Breast epithelium (tissue), 4 donors: Measurements from ENCODE around the gene PDE6A. TPM values are rescaled to one million over a fixed set of nuclear protein-coding genes. Genes with fewer than 3 reads are reported as not detected.

ENCODE experiments used
- DNase-seq, 2 donors: peaks; one replicate each; pipeline ENCODE4 v3.0.0-alpha.2; 2019; ENCODE audit warnings: low spot score in 2 of 2
- H3K27ac ChIP-seq, 2 donors: fragments of 200-600 bp; sonication (generic) in 1 of 2; one replicate each; pipeline ENCODE4 v1.5.1; 2016 to 2019; ENCODE audit warnings: mild to moderate bottlenecking in 1 of 2
- H3K27me3 ChIP-seq, 2 donors: fragments of 200-600 bp; sonication (generic) in 1 of 2; one replicate each; pipeline versions ENCODE4 v1.5.1 to v1.6.0; 2017 to 2019; ENCODE audit warnings: control low read depth in 1 of 2, mild to moderate bottlenecking in 1 of 2
- H3K36me3 ChIP-seq: fragments of 200-600 bp; one replicate; pipeline ENCODE4 v1.5.1; 2019
- H3K4me1 ChIP-seq, 2 donors: fragments of 200-600 bp; sonication (generic); one replicate each; pipeline ENCODE4 v1.5.1; 2016 to 2019; ENCODE audit warnings: control low read depth in 1 of 2
- H3K4me3 ChIP-seq, 3 donors: fragments of 200-600 bp; sonication (generic); 1 replicate in 2 of 3; 2 replicates in 1 of 3; pipeline ENCODE4 v1.5.1; 2016 to 2019; ENCODE audit warnings: mild to moderate bottlenecking in 3 of 3, moderate library complexity in 2 of 3
- H3K9me3 ChIP-seq, 2 donors: fragments of 200-600 bp; sonication (generic) in 1 of 2; one replicate each; pipeline ENCODE4 v1.5.1; 2016 to 2019; ENCODE audit warnings: control low read depth in 1 of 2
- POLR2A ChIP-seq: fragments of 450-650 bp; IDR thresholded peaks from one replicate; pipeline ENCODE4 v1.6.1; 2016; ENCODE audit warnings: antibody characterized with exemption, mild to moderate bottlenecking, moderate library complexity
- POLR2AphosphoS5 ChIP-seq, 3 donors: sonication (generic); formaldehyde crosslinking; IDR thresholded peaks; one replicate each; pipeline ENCODE4 v1.6.1; 2017; ENCODE audit warnings: antibody characterized with exemption in 3 of 3
- intact Hi-C: fragments of 100-400 bp; cut with DNase I; formaldehyde crosslinking; loops from one replicate; pipeline ENCODE4 v1.15.1; 2023; ENCODE audit warnings: low total_unique reads
- total RNA-seq, 3 donors: library from RNA; depleted of rRNA; stranded (reverse); fragments of >200 nt; gene quantifications; one replicate each; pipeline ENCODE4 v1.1.0, GENCODE V29; 2016
- TF ChIP-seq, protein P1 (sequence below), 3 donors: fragments of 450-650 bp; IDR thresholded peaks; one replicate each; pipeline ENCODE4 v1.5.1; 2016 to 2017; ENCODE audit warnings: antibody characterized with exemption in 3 of 3, mild to moderate bottlenecking in 3 of 3, moderate library complexity in 3 of 3

PDE6A gene
- total RNA-seq, 3 donors from 2014 or later = under 0.01 to 0.15 TPM; not detected in 1

- Histone ChIP-seq H3K4me3 (no peak overlapping the region), H3K27ac (no peak overlapping the region), H3K36me3 (no peaks in the 10 kb centered on the region), H3K9me3 (no peaks in the 10 kb centered on the region), H3K27me3 (no peaks in the 10 kb centered on the region), H3K4me1 (peaks cover 0 to 11% of the 10 kb centered on the region in 2 donors)
- intact Hi-C loops = no loop called here
- no peak for DNase-seq
- TF ChIP-seq, protein P1, sequence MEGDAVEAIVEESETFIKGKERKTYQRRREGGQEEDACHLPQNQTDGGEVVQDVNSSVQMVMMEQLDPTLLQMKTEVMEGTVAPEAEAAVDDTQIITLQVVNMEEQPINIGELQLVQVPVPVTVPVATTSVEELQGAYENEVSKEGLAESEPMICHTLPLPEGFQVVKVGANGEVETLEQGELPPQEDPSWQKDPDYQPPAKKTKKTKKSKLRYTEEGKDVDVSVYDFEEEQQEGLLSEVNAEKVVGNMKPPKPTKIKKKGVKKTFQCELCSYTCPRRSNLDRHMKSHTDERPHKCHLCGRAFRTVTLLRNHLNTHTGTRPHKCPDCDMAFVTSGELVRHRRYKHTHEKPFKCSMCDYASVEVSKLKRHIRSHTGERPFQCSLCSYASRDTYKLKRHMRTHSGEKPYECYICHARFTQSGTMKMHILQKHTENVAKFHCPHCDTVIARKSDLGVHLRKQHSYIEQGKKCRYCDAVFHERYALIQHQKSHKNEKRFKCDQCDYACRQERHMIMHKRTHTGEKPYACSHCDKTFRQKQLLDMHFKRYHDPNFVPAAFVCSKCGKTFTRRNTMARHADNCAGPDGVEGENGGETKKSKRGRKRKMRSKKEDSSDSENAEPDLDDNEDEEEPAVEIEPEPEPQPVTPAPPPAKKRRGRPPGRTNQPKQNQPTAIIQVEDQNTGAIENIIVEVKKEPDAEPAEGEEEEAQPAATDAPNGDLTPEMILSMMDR (IDR thresholded peaks at IDR 0.05) = no peak
- TF ChIP-seq POLR2AphosphoS5 (IDR thresholded peaks at IDR 0.05) (no peak), POLR2A (no peak)
Observed at GRCh38 chr5:149853701-149854100, 90.9 kb downstream of the PDE6A start.

DNA sequence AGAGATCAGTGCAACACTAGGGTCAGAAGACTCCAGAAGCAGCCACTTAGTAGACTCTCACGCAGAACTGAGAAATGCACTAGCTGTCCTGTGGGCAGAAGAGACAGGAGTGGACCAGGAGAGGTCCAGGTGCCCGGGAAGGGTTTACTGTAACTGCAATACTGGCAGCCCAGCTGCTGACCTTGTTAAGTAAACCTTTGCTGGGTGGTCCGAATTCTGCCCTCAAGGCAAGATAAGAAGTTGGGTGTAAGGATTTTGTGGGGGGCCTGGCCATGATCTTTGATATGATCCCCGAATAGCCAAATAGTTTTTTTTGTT, 91.3 kb downstream of the PDE6A start:
- TF ChIP-seq POLR2A = no peak
- TF ChIP-seq, protein P1 (IDR thresholded peaks at IDR 0.05) = peak in 1 of 3 donors; percentile 4
- H3K27me3 ChIP-seq = no peaks in the 10 kb centered on the region
- H3K4me3 ChIP-seq = no peak overlapping the region
- no peak overlapping the region for H3K27ac ChIP-seq
- intact Hi-C loops = no loop called here
- no peak for DNase-seq
- H3K9me3 ChIP-seq = no peaks in the 10 kb centered on the region
- H3K4me1 ChIP-seq = peaks cover 0 to 10% of the 10 kb centered on the region in 2 donors
- no peaks in the 10 kb centered on the region for H3K36me3 ChIP-seq

DNA sequence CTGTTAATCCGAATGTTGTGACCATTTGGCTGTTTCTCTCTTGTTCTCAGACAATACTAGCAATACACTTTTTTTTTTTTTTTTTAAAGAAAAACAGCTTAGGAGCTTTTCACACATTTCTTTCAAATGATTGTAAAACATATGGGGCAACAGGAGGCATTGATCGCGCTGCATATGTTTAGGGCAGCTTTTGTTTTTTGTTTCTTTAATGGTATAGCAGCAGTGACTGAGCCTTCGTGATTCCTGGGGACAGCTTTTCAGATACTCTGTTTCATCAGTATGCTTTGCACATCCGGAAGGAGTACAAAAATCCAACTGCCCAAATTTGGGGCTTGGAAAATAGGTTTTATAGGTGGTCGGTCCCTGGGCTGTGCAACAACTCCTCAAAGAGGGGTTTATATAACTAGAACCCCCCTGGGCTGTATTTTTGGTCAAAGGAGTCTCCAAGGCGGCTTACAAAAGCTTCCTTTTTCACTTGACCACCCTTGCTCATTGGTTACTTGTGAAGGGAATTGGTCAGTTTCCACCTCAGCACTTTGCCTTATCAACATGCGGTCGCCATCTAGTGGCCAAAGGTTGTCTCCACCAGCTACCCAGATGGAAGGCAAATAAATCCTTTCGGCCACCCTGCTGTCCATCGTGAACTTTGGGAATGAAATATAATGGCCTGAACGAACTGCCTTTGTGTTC, 91.8 kb downstream of the PDE6A start:
- Histone ChIP-seq H3K4me1 (peaks cover 0 to 5% of the 10 kb centered on the region in 2 donors), H3K27me3 (no peaks in the 10 kb centered on the region), H3K27ac (no peak overlapping the region), H3K4me3 (no peak overlapping the region), H3K36me3 (no peaks in the 10 kb centered on the region), H3K9me3 (no peaks in the 10 kb centered on the region)
- intact Hi-C loops = no loop called here
- peak; percentile 61 to 62 for DNase-seq
- TF ChIP-seq POLR2AphosphoS5 (IDR thresholded peaks at IDR 0.05) (no peak), POLR2A (no peak)
- TF ChIP-seq, protein P1 (IDR thresholded peaks at IDR 0.05) = peak; percentile 70 to 77 (median 77)

DNA sequence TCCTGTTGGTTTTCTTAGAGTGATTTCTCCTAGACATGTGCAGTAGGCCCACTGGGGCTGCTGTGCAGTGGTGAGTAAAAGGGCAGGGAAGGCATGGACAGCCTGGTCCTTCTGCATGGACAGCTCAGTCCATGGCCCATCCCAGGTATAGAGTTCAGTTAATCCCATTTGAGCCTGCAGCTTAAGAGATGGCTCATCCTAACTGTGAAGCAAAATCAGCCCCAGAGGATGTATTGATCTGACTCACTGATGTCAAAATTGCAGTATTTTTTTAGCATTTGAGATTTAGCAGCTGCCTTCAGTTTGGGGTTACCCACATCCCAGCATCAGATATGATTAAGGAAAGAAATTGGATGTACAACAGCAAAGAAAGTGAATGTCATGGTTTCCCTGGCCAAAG, 93.4 kb downstream of the PDE6A start:
- intact Hi-C loops = no loop called here
- Histone ChIP-seq H3K36me3 (no peaks in the 10 kb centered on the region), H3K9me3 (no peaks in the 10 kb centered on the region), H3K27ac (no peak overlapping the region), H3K4me3 (no peak overlapping the region), H3K27me3 (no peaks in the 10 kb centered on the region), H3K4me1 (no peaks in the 10 kb centered on the region)
- DNase-seq = no peak
- no peak for TF ChIP-seq POLR2AphosphoS5 (IDR thresholded peaks at IDR 0.05)
- TF ChIP-seq POLR2A = no peak
- TF ChIP-seq, protein P1 (IDR thresholded peaks at IDR 0.05) = no peak

- Histone ChIP-seq H3K27me3 (no peaks in the 10 kb centered on the region), H3K9me3 (no peaks in the 10 kb centered on the region), H3K4me3 (no peak overlapping the region), H3K27ac (no peak overlapping the region), H3K4me1 (no peaks in the 10 kb centered on the region), H3K36me3 (no peaks in the 10 kb centered on the region)
- DNase-seq = no peak
- TF ChIP-seq POLR2A (no peak), POLR2AphosphoS5 (IDR thresholded peaks at IDR 0.05) (no peak)
- TF ChIP-seq, protein P1 (IDR thresholded peaks at IDR 0.05) = no peak
- intact Hi-C loops = no loop called here
Observed at GRCh38 chr5:149849966-149850910, 94.4 kb downstream of the PDE6A start.
